Stomach (tissue), 4 donors: ENCODE data around the gene SPTY2D1.
"Not testable (repeated sequence)": the region's sequence is repeated elsewhere in the genome, so short reads cannot be mapped to it uniquely, and the experiment has no call there.

Experiments
- EP300 ChIP-seq: sonication (generic); formaldehyde crosslinking; IDR thresholded peaks from one replicate; pipeline ENCODE4 v1.6.1; 2017; ENCODE audit warnings: antibody characterized with exemption
- POLR2A ChIP-seq, 4 donors: fragments of 450-650 bp; IDR thresholded peaks; one replicate each; pipeline ENCODE4 v1.6.1; 2016; ENCODE audit warnings: antibody characterized with exemption in 4 of 4, control low read depth in 2 of 4, mild to moderate bottlenecking in 1 of 4, moderate library complexity in 1 of 4
- POLR2AphosphoS5 ChIP-seq, 3 donors: sonication (generic); formaldehyde crosslinking; IDR thresholded peaks; one replicate each; pipeline ENCODE4 v1.6.1; 2016; ENCODE audit warnings: antibody characterized with exemption in 3 of 3
- TF ChIP-seq, protein P1 (sequence below), 7 experiments: fragments of 450-650 bp in 4 of 7; fragments of 200-600 bp in 3 of 7; sonication (generic) in 3 of 7; IDR thresholded peaks; one replicate each; pipeline ENCODE4 v1.5.1; 2016 to 2019; ENCODE audit warnings: antibody characterized with exemption in 7 of 7, control low read depth in 2 of 7, mild to moderate bottlenecking in 1 of 7

DNA sequence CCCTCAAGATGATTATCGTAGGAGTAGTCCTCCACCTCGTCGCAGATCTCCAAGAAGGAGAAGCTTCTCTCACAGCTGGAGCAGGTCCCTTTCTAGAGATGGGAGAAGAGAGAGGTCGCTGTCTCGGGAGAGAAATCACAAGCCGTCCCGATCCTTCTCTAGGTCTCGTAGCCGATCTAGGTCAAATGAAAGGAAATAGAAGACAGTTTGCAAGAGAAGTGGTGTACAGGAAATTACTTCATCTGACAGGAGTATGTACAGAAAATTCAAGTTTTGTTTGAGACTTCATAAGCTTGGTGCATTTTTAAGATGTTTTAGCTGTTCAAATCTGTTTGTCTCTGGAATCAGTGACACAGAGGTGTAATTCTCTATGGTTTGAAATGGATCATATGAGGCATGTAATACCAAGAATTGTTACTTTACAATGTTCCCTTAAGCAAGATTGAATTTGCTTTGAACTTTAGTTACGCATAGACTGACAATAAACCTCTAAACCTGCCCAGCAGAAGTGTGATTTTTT lies 31.3 kb upstream of the SPTY2D1 start:
- not testable (repeated sequence) for TF ChIP-seq POLR2AphosphoS5 (IDR thresholded peaks at IDR 0.05); POLR2A (IDR thresholded peaks at IDR 0.05); EP300
- TF ChIP-seq, protein P1, sequence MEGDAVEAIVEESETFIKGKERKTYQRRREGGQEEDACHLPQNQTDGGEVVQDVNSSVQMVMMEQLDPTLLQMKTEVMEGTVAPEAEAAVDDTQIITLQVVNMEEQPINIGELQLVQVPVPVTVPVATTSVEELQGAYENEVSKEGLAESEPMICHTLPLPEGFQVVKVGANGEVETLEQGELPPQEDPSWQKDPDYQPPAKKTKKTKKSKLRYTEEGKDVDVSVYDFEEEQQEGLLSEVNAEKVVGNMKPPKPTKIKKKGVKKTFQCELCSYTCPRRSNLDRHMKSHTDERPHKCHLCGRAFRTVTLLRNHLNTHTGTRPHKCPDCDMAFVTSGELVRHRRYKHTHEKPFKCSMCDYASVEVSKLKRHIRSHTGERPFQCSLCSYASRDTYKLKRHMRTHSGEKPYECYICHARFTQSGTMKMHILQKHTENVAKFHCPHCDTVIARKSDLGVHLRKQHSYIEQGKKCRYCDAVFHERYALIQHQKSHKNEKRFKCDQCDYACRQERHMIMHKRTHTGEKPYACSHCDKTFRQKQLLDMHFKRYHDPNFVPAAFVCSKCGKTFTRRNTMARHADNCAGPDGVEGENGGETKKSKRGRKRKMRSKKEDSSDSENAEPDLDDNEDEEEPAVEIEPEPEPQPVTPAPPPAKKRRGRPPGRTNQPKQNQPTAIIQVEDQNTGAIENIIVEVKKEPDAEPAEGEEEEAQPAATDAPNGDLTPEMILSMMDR (IDR thresholded peaks at IDR 0.05) = not testable (repeated sequence)
